GM19397 (cell line): ENCODE data around the gene NPY1R.

Experiments
- ATAC-seq: cut with Tn5 transposase; IDR thresholded peaks from one replicate; pipeline ENCODE4 v1.9.1; 2021; ENCODE audit warnings: mild to moderate bottlenecking, moderate library complexity; ENCODE audit not compliant: unreplicated experiment

NPY1R gene

DNA sequence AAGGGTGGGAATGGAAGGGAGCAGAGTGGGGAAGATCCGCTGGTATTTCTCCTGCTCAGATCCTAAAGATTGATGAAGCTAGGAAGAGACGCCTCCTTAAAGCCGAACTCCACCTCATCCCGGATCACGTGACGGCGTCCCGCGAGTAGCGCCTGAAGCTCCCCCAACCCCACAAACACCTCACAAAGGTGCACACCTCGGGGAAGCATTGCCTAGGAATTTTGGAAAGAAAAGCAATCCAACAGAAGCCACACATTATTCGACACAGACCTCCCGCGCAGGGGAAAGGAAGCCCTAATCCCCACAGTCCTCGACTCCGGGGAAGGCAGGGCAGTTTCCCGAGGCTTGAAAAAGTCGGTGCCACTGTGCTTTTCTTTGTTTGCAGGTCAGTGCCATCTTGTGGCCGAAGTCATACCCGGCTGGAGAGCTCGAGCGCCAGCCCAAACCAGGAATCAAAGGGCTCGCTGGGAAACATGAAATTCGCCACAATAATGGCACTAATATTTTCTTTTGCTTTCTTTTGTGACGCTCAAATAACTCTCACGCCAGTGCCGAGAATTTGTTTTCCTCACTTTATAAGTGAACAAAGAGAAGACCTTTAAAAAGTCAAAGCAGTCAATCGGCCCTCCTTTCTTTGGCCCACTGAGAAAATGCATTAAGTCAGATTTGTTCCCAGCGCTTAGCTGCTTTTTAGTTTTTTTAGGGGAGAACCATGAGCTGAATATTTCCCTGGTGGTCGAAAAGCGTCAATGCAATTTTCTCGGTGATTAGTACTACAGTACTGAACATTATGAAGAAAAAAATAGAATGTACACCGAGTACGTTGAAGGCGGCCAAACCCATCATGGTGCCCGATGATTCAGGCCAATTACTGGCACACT is at the start of gene NPY1R:
TSS of gene NPY1R (minus strand) at position 71 of the 881 bp plus-strand sequence. CDS start 6,042 bp downstream, outside the sequence.
- peak; percentile 84 for ATAC-seq

DNA sequence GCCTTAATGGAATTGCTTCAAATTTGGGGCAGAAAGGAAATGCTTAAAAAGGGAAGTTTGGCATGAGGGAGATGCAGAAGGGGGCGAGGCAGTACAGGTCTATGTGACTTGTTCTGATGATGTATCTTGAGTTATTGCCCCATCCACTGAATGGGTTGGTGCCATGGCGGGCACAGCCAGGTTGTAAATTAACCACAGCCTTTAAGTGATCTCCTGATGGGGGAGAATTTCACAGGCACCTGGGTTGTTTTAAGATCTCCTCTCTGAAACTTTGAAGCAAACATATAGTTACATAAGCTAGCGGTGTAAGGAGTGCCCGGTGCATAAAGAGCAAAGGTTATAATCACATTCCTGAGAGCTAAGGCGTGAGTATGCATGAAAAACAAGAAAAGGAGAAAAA is 48.3 kb upstream of the NPY1R start:
- ATAC-seq = no peak

DNA sequence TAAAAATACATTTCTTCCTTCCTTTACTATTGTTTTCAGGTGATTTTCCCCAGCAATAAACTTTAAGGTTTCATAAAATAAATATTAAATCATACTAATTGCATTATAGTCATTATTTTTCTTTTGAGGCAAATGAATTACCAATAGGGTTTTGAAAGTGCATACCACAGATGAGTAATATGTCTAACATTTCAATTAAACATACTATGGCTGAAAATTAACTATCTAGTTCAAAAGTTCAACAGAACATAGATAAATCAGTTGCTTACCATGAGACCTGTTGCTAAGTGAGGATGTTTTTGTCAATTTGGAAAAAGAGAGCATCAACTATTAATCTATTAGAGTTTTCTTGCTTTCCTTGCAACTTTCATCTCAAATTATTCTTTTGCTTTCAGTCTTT is 46.3 kb upstream of the NPY1R start:
- ATAC-seq = no peak

DNA sequence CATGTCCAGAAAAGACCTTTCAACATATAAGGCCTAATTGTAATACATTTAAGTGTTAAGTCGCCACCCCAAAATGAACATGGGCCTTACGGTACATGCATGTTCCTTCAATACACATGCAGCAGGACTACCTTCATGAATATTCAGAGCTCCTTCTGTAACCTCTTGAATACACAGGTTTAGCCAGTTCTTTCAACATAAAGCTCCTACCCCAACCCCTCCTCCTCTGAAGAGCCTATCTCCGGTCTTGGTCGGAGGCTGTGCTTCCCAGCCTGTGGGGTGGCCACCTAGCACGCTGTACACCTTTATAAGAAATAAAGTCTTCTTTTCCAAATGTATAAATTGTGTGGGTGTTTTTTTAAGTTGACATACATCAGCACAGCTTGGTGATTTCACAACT is 39.6 kb upstream of the NPY1R start:
- ATAC-seq = no peak

DNA sequence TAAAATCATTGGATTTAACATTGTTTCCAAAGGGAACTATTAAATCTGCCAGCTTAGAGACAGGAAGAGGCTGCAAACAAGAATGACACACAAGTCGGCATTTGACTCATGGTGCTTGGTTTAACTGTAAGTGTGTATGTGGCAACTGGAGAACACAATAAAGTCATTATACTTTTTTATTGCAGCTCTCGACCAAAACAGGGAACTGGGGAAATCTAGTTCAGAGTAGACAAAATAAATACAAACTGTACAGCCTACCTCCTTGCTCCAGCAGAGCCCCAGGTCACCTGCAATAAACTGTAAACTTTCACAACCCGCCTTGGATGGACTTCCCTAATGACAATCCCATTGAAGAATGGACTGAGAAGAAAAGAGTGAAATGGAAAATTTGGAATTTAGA is 35.3 kb upstream of the NPY1R start:
- no peak for ATAC-seq

DNA sequence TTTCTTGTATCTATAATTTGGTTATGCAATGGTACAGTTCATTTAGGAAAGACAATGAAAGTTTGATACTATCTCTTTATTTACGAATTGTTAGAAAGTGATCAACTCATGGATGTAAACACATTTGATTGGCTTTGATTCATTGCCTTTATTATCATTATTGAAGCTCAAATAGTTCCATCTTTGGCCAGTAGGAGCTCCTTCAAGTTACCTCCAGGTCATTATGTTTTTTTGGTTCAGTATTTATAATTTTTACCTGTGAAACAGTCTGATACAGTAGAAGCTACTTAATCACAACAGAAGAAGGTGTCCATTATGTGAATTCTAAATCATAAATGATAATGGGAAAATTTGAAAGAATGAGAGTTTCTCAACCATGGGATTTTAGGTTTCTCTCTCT is 23.7 kb upstream of the NPY1R start:
- ATAC-seq = no peak

DNA sequence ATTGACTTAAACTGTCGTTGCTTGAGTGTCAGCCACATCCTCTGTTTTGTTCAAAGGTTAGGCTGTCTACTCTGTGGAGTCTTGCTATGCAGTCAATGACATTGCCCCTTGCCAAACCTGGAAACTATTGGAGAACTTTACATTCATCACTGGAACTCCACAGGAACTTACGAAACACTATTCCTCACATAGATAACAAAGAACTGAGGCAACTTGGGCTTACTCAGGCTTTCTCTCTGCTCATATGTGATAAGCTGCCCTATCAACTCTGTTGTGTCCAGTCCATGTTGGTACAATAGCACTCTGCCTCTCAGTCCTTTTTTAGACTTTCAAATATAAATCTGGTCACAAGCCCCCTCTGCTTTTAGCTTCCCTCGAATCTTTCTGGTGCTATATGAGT is 20.7 kb upstream of the NPY1R start:
- no peak for ATAC-seq

DNA sequence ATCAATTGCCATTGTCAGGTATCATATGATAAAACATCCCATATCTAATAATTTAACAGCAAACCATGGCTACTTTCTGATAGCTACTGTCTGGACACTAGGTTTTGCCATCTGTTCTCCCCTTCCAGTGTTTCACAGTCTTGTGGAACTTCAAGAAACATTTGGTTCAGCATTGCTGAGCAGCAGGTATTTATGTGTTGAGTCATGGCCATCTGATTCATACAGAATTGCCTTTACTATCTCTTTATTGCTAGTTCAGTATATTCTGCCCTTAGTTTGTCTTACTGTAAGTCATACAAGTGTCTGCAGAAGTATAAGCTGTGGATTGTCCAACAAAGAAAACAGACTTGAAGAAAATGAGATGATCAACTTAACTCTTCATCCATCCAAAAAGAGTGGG is 18.3 kb upstream of the NPY1R start:
- ATAC-seq = no peak

DNA sequence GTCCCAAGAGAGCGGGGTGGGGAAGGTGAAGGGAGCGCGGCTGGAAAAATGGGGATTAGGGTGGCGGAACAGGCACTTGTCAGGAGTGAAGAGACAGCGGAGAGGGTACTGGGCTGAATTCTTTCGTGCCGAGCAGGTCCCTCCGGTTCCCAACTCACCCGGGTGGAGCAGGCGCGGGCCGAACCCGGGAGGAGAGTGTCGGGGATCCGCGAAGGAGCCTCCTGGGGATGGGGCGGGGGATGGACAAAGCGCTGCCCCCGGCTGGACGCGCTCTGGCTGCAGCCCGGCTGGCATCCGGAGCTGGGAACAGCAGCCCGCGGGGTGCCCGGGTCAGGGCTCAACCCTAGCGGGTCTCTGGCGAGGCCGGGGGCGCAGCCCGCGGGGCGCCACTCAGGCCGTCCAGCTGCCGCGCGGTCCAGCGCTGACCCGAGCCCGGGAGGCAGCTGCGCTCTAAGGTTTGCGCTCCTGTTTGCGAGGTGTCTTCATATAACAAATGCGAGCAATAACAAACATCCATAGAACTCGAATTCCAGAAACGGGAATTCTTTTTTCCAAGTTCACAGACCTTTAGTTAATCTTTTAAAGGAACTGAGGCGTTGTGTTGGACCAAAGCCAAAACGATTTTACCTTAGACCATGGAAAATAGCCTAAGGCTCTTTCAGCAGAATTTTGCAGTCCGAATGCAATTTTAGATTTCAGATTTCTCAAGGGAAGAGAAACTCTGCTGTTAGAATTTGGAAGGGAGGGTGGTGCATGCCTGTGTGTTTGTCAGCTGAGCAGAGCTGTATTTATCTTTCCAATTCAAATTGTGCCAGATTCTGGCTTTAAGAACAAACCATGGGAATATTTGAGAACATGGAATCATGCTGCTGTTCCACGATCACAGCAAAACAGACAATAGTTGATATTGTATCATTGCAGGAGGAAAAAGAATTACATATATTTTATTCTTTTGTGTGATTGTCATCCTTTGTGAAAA is 12.0 kb upstream of the NPY1R start:
- ATAC-seq = no peak

DNA sequence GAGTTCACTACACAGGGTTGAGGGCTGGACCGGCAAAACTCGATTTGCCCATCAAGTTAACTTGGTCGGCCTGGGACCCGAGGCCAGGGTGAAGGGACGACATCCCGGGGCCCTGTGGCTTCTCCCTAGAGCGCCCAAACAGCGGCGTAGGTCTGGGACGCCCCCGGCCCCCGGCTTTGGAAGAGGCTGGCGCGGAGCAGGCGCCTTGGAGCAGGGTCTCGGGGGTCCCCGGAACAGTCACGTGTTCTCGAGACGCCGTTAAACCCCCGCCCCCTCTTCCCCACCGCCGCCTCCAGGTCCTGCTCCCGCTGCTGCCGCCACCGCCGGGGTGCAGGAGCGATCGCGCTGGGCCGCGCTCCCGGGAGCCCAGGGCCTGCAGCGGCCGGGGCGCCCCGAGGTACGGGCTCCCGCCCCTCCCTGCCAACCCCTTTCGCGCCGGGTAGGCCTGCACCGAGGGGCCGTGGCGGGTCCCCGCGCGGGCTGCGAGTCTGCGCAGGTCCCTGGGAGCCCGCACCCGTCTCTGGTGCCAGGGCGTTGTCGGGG is 11.3 kb upstream of the NPY1R start, which contains the start of gene NPY5R:
TSS of gene NPY5R (plus strand) at position 289 of the 543 bp plus-strand sequence. CDS start 6,382 bp downstream, outside the sequence.
- no peak for ATAC-seq

DNA sequence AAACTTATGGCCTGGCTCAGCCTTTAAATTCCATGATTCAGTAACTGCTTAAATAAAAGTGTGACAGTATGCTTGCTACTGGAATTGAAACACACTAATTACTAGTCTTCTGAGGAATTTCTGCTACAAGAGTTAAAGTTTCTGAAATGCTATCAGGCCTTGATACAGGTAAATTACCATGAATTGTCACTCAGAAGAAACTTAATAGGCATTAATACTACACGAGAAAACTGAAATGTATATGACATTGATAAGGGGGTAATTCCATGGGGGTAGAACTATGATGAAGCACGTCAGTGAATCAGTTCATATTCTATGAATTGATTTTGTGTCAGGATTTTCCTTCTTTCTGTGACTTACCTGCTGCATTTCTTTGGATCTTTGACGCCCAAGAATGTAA is 3.0 kb upstream of the NPY1R start:
- ATAC-seq = no peak

DNA sequence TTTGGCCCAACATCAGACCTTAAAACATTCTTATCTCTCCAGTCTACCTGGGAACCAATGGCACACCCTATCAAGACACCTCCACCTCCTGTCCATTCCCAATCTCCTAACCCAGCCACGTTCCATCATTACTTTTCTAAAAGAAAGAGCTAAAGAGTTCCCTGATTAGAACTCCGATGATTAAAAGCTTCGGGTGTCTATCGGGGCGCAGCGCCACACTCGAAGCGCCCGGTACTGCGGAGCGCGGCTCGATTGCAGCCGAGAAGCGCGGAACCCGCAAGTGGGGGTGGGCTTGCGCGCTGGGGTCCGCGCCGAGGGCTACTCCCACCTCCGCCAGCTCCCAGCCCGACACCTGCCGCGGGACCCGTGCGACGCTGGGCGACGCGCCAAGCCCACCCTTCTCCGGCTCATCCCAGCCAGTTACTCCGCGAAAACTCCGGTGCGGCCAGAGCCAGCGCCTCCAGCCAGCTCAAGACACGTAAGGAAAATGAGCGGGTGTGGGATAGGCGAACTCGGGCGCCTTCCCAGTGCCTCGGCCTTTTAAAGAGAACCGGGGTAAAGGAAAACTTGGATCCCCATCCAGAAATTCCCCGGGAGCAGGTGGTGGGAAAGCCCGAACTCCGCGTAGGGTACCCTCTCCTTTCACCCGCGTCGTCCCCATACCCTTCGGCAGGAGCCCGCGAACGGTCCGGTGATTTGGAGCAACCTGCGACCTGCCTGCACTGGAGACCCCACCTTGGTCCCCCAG is 593 bp downstream of the NPY1R start:
- ATAC-seq = no peak

DNA sequence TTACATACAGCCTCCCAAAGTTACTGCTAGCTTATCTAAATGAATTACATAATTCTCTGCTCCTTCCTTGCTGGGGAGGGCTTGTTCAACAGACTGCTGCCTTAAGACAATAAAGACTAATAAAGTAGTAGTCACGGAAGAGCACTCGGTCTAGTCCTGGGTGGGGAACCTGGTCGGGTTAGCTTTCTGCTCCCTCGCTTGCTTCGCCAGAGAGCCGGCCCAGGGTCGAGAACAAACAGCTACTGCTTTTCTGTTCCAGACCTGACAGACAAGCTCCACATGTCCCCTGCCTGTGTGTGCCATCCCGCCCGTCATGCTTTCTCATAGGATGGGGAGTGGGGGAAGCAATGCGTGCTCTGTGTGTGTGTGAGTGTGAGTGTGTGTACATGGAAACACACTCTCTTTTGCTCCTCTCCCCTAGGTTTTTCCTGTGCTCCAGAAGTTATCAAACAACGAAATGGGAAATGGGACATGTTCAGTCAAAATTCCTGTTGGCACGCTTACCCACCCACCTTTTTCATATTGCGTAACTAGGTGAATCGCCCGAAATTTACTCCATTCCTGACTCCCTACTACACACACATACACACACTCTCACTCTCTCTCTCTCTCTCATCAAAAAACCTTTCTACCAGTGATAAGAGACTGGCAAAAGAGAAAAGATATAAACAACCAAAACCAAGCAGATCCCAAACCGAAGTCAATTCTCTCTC is 1.3 kb downstream of the NPY1R start:
- no peak for ATAC-seq

DNA sequence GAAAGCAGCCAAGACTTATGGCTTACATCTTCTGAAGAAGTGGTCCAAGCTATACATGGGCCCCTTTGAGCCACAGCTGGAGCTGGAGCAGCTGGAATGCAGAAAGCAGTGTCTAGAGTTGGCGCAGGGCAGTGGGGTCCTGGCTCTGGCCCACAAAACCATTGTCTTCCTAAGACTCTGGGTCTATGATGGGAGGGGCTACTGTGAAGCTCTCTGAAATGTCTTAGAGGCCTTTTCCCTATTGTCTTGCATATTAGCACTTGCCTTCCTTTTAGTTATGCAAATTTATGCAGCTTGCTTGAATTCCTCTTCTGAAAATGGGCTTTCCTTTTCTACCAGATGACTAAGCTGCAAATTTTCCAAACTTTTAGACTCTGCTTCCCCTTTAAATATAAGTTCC is 15.3 kb downstream of the NPY1R start:
- no peak for ATAC-seq

DNA sequence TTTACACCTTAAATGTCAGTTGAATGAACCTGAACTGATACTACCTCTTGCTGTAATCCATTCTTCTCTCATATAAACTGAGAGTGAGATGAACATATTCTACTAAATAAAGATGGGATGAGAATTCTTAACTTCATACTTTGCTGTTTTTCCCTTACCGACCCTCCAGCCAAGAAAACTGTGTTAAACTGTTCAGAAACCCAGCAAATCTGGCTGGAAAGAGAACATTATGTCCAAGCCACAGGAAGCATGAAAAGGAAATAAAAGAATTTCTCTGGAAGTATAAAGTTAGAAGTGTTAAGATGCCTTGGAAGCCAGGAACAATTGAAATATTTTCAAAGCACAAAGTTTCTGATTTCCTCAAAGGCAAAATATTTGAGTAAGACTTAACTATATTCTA is 22.9 kb downstream of the NPY1R start:
- ATAC-seq = no peak

DNA sequence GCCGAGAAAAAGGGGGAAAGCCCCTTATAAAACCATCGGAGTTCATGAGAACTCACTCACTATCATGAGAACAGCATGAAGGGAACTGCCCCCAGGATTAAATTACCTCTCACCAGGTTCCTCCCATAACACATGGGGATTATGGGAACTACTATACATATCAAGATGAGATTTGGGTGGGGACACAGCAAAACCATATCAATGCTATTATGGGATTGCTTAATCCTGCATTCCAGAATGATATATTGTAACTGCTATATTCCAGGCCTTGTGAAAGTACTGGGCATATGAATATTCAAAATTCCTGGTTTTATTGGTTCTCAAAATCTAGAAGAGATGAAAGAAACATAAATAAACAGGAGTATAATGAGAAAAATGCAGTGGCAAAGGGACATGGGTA is 29.3 kb downstream of the NPY1R start:
- ATAC-seq = no peak

DNA sequence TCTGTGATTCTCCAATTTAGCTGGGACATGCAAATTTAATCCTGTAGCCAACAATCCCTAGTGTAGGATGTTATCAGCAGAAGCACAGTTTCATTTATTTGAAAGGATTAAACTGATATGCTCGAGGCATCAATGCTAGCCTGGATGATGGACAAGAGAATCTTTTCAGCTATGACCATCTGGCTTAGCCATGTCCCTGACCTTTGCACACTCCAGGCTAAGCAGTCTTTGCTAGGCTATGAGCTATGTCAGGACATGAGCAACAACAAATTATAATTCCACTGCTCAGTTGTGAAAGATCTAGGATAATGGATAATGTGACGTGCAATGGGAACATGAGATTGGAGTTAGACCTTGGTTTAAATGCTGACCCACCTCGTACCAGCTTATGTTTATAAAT is 32.0 kb downstream of the NPY1R start:
- no peak for ATAC-seq

DNA sequence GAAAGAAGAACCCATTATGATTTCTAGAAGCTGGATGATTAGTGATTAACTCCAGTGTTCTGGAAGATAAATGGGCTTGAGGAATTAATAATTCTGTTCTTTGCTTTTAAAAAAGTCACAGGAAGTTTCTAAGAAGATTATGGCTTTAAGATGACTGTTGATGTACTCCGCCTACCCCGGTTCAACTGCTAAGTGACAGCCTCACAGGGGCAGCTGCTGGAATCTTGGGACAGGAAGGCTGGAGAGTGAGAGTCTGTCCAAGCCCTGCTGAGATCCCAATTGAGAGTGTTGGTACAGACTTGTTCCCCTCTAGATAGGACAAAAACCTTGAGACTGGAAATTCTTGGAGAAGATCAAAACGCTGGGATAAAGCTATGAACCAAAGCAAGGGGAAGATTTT is 37.3 kb downstream of the NPY1R start:
- ATAC-seq = no peak

DNA sequence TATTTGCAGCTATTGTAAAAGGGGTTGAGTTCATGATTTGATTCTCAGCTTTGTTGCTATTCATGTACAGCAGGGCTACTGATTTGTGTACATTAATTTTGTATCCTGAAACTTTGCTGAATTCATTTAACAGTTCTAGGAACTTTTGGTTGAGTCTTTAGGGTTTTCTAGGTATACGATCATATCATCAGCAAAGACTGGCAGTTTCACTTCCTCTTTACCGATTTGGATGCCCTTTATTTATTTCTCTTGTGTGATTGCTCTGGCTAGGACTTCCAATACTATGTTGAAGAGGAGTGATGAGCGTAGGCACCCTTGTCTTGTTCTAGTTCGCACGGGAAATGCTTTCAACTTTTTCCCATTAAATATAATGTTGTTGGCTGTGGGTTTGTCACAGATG is 48.1 kb downstream of the NPY1R start:
- ATAC-seq = no peak
